Uterus (tissue), 4 donors: Measurements from ENCODE around the gene KCNJ13. TPM values are rescaled to one million over a fixed set of nuclear protein-coding genes. Genes with fewer than 3 reads are reported as not detected.

Source experiments
- DNase-seq, 2 donors: peaks; one replicate each; pipeline ENCODE4 v3.0.0-alpha.2; 2019 to 2020
- H3K27ac ChIP-seq, 2 donors: fragments of 200-600 bp; sonication (generic); 1 replicate in 1 of 2; 2 replicates in 1 of 2; pipeline ENCODE4 v1.5.1; 2016 to 2018
- H3K27me3 ChIP-seq, 2 donors: fragments of 200-600 bp; sonication (generic); one replicate each; pipeline ENCODE4 v1.5.1; 2018 to 2019; ENCODE audit warnings: control low read depth in 1 of 2
- H3K36me3 ChIP-seq, 2 donors: fragments of 200-600 bp; sonication (generic); one replicate each; pipeline ENCODE4 v1.5.1; 2019; ENCODE audit warnings: control low read depth in 1 of 2
- H3K4me1 ChIP-seq, 2 donors: fragments of 200-600 bp; sonication (generic); one replicate each; pipeline ENCODE4 v1.5.1; 2018 to 2019; ENCODE audit warnings: control low read depth in 1 of 2
- H3K4me3 ChIP-seq, 2 donors: fragments of 200-600 bp; sonication (generic); 1 replicate in 1 of 2; 2 replicates in 1 of 2; pipeline ENCODE4 v1.5.1; 2018 to 2019; ENCODE audit warnings: mild to moderate bottlenecking in 1 of 2
- H3K9me3 ChIP-seq, 2 donors: fragments of 200-600 bp; sonication (generic); one replicate each; pipeline ENCODE4 v1.5.1; 2019; ENCODE audit warnings: control low read depth in 1 of 2
- POLR2A ChIP-seq, 2 donors: fragments of 450-650 bp; IDR thresholded peaks; one replicate each; pipeline ENCODE4 v1.6.1; 2016; ENCODE audit warnings: antibody characterized with exemption in 2 of 2, mild to moderate bottlenecking in 1 of 2, moderate library complexity in 1 of 2
- intact Hi-C: fragments of 100-400 bp; cut with DNase I; formaldehyde crosslinking; loops from one replicate; pipeline ENCODE4 v1.15.1; 2023; ENCODE audit warnings: low total_unique reads
- total RNA-seq, 4 donors: library from RNA; depleted of rRNA in 3 of 4; stranded (reverse); fragments of >200 nt in 3 of 4; gene quantifications; one replicate each; pipeline versions ENCODE4 v1.1.0 to v1.2.4, GENCODE V29; 2014 to 2023
- TF ChIP-seq, protein P1 (sequence below), 4 experiments: fragments of 200-600 bp in 2 of 4; fragments of 450-650 bp in 2 of 4; sonication (generic) in 2 of 4; IDR thresholded peaks; one replicate each; pipeline ENCODE4 v1.5.1; 2016 to 2019; ENCODE audit warnings: antibody characterized with exemption in 4 of 4, mild to moderate bottlenecking in 2 of 4, moderate library complexity in 1 of 4
- donor health status: DM: yes; HTN: yes; CAD: no.

Gene KCNJ13
- total RNA-seq, 4 donors from 2014 or later, result not detected

DNA sequence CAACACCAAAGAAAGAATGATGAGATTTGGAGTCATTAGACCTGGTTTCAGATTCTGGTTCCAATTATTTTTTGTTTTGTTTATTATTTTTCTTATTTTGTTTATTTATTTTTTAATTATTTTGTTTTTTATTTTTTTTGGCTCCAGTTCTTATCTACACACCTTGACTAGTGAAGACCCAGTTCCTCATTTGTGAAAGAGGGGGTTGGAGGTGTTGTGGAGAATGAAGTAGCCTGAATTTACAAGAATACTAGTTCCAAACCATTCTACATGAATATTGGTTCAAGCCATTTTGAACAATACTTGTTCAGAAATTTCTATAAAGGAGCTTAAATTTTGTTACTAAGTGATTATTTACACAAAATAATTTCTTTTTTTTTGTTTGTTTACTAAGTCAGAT, 6.9 kb upstream of the KCNJ13 start:
- no peak for TF ChIP-seq POLR2A (IDR thresholded peaks at IDR 0.05)
- TF ChIP-seq, protein P1, sequence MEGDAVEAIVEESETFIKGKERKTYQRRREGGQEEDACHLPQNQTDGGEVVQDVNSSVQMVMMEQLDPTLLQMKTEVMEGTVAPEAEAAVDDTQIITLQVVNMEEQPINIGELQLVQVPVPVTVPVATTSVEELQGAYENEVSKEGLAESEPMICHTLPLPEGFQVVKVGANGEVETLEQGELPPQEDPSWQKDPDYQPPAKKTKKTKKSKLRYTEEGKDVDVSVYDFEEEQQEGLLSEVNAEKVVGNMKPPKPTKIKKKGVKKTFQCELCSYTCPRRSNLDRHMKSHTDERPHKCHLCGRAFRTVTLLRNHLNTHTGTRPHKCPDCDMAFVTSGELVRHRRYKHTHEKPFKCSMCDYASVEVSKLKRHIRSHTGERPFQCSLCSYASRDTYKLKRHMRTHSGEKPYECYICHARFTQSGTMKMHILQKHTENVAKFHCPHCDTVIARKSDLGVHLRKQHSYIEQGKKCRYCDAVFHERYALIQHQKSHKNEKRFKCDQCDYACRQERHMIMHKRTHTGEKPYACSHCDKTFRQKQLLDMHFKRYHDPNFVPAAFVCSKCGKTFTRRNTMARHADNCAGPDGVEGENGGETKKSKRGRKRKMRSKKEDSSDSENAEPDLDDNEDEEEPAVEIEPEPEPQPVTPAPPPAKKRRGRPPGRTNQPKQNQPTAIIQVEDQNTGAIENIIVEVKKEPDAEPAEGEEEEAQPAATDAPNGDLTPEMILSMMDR (IDR thresholded peaks at IDR 0.05), result no peak
- intact Hi-C loops, result no loop called here

DNA sequence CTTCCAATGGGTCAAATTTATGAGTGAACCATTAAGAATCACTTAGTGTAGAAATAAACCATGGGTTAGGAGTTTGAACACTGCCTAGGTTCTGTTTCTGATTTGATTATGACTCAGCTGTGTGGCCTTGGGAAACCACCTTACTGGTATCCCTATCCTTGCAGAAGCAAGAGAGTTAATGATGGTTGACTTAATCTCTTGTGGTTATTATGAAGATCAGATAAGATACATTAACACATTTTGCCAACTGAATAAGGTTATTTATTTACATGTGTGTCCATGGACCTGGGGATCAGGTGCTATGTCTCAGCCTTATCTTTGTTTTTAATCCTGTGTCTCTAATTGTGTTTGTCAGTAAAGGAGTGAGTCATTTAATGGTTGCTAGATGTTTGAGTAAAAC, 5.4 kb upstream of the KCNJ13 start:
- DNase-seq, result no peak
- H3K9me3 ChIP-seq, result no peaks in the 10 kb centered on the region
- H3K27ac ChIP-seq, result no peak overlapping the region
- intact Hi-C loops, result no loop called here
- H3K27me3 ChIP-seq, result no peaks in the 10 kb centered on the region
- H3K36me3 ChIP-seq, result no peaks in the 10 kb centered on the region
- H3K4me3 ChIP-seq, result no peak overlapping the region
- H3K4me1 ChIP-seq, result no peaks in the 10 kb centered on the region
- TF ChIP-seq POLR2A (IDR thresholded peaks at IDR 0.05), result no peak
- TF ChIP-seq, protein P1 (IDR thresholded peaks at IDR 0.05), result no peak

More for the DNA sequence above, 6.9 kb upstream of the KCNJ13 start:
- Histone ChIP-seq H3K36me3 (no peaks in the 10 kb centered on the region), H3K4me3 (no peak overlapping the region), H3K9me3 (no peaks in the 10 kb centered on the region), H3K27ac (no peak overlapping the region), H3K27me3 (no peaks in the 10 kb centered on the region), H3K4me1 (no peaks in the 10 kb centered on the region)
- DNase-seq, result no peak

GRCh38 chr2:232779934-232780333, 3.6 kb upstream of the KCNJ13 start:
- Histone ChIP-seq H3K9me3 (no peaks in the 10 kb centered on the region), H3K4me1 (no peaks in the 10 kb centered on the region), H3K27me3 (no peaks in the 10 kb centered on the region), H3K36me3 (no peaks in the 10 kb centered on the region), H3K4me3 (no peak overlapping the region), H3K27ac (no peak overlapping the region)
- TF ChIP-seq POLR2A (IDR thresholded peaks at IDR 0.05), result no peak
- TF ChIP-seq, protein P1 (IDR thresholded peaks at IDR 0.05), result no peak
- no peak for DNase-seq
- intact Hi-C loops, result no loop called here

DNA sequence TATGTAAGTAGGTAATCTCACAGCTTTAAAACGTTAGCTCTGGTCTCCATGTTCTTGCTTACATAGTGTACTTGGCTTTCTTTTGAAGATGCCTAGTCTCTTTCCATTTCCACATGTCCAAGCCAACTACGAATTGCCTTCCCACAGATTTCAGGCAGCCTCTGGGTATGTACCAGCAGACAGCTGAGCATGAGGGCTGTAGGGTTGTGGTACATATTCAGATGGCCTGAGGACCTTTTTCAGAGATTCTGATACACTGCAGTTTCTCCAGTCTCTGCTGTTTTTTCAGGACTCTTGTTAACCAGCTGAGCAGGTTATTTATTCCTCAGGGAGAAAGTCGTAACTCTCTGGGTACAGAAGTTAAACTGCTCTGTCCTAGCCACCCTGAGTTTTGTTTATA, 3.1 kb upstream of the KCNJ13 start:
- no peak overlapping the region for H3K4me3 ChIP-seq
- no peaks in the 10 kb centered on the region for H3K36me3 ChIP-seq
- no peaks in the 10 kb centered on the region for H3K9me3 ChIP-seq
- no peaks in the 10 kb centered on the region for H3K27me3 ChIP-seq
- no peak for DNase-seq
- no peak for TF ChIP-seq POLR2A (IDR thresholded peaks at IDR 0.05)
- TF ChIP-seq, protein P1 (IDR thresholded peaks at IDR 0.05), result no peak
- intact Hi-C loops, result no loop called here
- no peak overlapping the region for H3K27ac ChIP-seq
- no peaks in the 10 kb centered on the region for H3K4me1 ChIP-seq

GRCh38 chr2:232777276-232777675, 911 bp upstream of the KCNJ13 start:
- H3K4me3 ChIP-seq, result no peak overlapping the region

More at GRCh38 chr2:232777276-232777675, 911 bp upstream of the KCNJ13 start:
- H3K4me1 ChIP-seq, result no peaks in the 10 kb centered on the region
- H3K27ac ChIP-seq, result no peak overlapping the region
- TF ChIP-seq, protein P1 (IDR thresholded peaks at IDR 0.05), result no peak
- TF ChIP-seq POLR2A (IDR thresholded peaks at IDR 0.05), result no peak
- H3K9me3 ChIP-seq, result no peaks in the 10 kb centered on the region
- DNase-seq, result no peak
- H3K27me3 ChIP-seq, result no peaks in the 10 kb centered on the region
- intact Hi-C loops, result no loop called here
- no peaks in the 10 kb centered on the region for H3K36me3 ChIP-seq
